Activated T-cell treated with anti-CD3 and anti-CD28 coated beads, Interleukin-2, amount 50 U/mL, for 72 hours (primary cell): Measurements from ENCODE around the gene FILIP1. TPM values are rescaled to one million over a fixed set of nuclear protein-coding genes. Genes with fewer than 3 reads are reported as not detected.

Experiments used
- ATAC-seq, 2 donors: fragments of 150-1000 bp; cut with Tn5 transposase; replicated peaks in 1 of 2; 2 replicates each; pipeline ENCODE4 v1.10.0; 2021; ENCODE audit warnings: moderate library complexity in 2 of 2, mild to moderate bottlenecking in 1 of 2
- DNase-seq, 2 donors: peaks; one replicate each; pipeline ENCODE4 v3.0.0; 2021 to 2022; ENCODE audit warnings: mixed read lengths in 1 of 2
- H3K27ac Mint-ChIP-seq: one replicate; pipeline ENCODE4 v1.8.0; 2022; ENCODE audit warnings: mild to moderate bottlenecking, moderate library complexity, mixed read lengths
- H3K27me3 Mint-ChIP-seq: one replicate; pipeline ENCODE4 v1.8.0; 2022; ENCODE audit warnings: low read depth, mixed read lengths
- H3K36me3 Mint-ChIP-seq, 2 donors: one replicate each; pipeline ENCODE4 v1.8.0; 2022; ENCODE audit warnings: mixed read lengths in 2 of 2, mild to moderate bottlenecking in 1 of 2; ENCODE audit not compliant: insufficient read depth in 2 of 2
- H3K4me1 Mint-ChIP-seq: one replicate; pipeline ENCODE4 v1.8.0; 2022; ENCODE audit warnings: low read depth, mixed read lengths
- H3K4me3 Mint-ChIP-seq, 2 donors: one replicate each; pipeline ENCODE4 v1.8.0; 2022; ENCODE audit warnings: mild to moderate bottlenecking in 2 of 2, mixed read lengths in 2 of 2, moderate library complexity in 2 of 2
- H3K9me3 Mint-ChIP-seq, 2 donors: one replicate each; pipeline ENCODE4 v1.8.0; 2022; ENCODE audit warnings: mixed read lengths in 2 of 2
- total RNA-seq, 2 donors: library from RNA; stranded (reverse); gene quantifications; one replicate each; pipeline ENCODE4 v1.2.3, GENCODE V29; 2022

Gene FILIP1
- total RNA-seq, 2 donors from 2014 or later: 0.05 TPM; not detected in 1

DNA sequence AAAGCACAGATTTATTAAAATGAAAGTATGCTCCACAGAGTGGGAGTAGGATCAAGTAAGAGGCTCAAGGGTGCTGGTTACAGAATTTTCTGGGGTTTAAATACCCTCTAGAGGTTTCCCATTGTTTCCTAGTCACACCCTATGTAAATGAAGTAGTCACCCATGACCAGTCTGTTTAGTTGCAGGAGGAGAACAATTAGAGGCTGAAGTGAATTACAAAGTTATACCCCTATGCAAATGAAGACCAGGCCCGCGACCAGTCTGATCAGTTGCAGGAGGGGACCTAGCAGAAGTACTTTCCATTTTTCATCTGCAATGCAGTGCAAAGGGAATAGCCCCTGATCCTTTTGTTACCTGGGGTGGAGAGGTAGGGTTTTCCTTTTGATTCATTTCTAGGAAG is 11.8 kb upstream of the FILIP1 start:
- ATAC-seq (no peak), DNase-seq (no peak)
- no peaks in the 10 kb centered on the region for H3K36me3 Mint-ChIP-seq
- no peak overlapping the region for H3K27ac Mint-ChIP-seq
- H3K4me3 Mint-ChIP-seq: no peak overlapping the region
- no peaks in the 10 kb centered on the region for H3K9me3 Mint-ChIP-seq
- no peaks in the 10 kb centered on the region for H3K27me3 Mint-ChIP-seq
- no peaks in the 10 kb centered on the region for H3K4me1 Mint-ChIP-seq

- DNase-seq (no peak), ATAC-seq (no peak)
- H3K27ac Mint-ChIP-seq: no peak overlapping the region
- H3K9me3 Mint-ChIP-seq: no peaks in the 10 kb centered on the region
- H3K4me3 Mint-ChIP-seq: no peak overlapping the region
- H3K36me3 Mint-ChIP-seq: no peaks in the 10 kb centered on the region
- H3K27me3 Mint-ChIP-seq: no peaks in the 10 kb centered on the region
- H3K4me1 Mint-ChIP-seq: no peaks in the 10 kb centered on the region
Observed at GRCh38 chr6:75504465-75505222, 11.0 kb upstream of the FILIP1 start.

DNA sequence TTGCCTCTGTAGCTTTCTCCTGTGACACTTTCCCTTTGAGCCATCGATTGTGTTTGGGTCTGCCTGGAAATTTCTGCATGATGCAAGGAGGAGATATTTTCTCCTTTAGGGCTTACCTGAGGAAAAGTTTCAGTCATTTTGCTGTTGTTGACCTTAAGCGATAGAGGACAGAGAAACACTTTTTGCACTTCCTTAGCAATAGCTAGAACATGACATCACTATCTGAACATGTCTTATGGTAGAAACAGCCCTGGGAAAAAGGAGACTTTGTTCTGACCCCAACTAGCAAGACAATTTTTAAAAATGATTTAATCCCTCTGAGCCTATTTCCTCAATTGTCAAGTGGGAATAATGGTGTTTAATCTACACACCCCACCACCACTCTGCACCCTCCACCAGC is 9.7 kb upstream of the FILIP1 start:
- no peaks in the 10 kb centered on the region for H3K4me1 Mint-ChIP-seq
- no peak overlapping the region for H3K4me3 Mint-ChIP-seq
- H3K36me3 Mint-ChIP-seq: no peaks in the 10 kb centered on the region
- H3K27me3 Mint-ChIP-seq: no peaks in the 10 kb centered on the region
- ATAC-seq (no peak), DNase-seq (no peak)
- H3K27ac Mint-ChIP-seq: no peak overlapping the region
- H3K9me3 Mint-ChIP-seq: no peaks in the 10 kb centered on the region

DNA sequence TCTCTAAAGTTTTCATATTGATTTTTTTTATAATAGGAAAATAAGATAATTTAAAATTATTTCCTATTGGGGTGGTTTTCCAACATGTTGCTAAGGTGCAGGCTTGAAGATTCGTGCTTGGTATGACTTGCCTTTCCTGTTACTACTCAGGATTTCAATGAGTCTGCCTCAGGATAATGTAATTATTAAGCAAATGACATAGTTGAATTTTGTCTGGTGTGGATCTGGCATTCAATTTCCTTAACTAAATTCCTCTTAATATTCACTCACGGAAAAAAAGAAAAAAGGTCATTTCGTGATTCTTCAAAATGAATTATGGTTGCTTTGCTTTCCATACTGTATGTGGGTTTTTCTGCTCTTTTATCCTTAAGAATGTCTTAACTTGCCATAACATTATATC is 9.3 kb upstream of the FILIP1 start:
- ATAC-seq (no peak), DNase-seq (no peak)
- Mint-ChIP-seq H3K9me3 (no peaks in the 10 kb centered on the region), H3K27me3 (peaks cover 2% of the 10 kb centered on the region), H3K27ac (no peak overlapping the region), H3K4me1 (no peaks in the 10 kb centered on the region), H3K4me3 (no peak overlapping the region), H3K36me3 (no peaks in the 10 kb centered on the region)

DNA sequence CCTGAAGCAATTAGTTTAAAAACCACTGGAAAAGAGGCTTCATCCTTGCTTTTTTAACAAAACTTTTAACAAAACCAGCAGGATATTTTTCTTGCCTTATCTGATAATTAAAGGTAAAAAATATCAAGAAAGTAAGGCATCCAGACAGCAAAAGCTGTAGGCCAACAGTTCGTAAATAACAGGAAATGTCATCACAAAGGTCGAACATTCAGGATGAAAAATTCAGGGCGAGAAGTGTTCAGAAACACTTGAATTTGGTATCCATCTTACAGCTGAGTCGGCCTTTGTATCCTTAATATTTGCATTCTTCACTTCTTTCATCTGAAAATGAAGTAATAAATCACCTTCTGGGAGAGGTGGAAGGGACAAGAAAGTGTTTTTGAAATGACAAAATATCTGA is 8.2 kb upstream of the FILIP1 start:
- Mint-ChIP-seq H3K27ac (no peak overlapping the region), H3K27me3 (peaks cover 6% of the 10 kb centered on the region), H3K4me1 (no peaks in the 10 kb centered on the region), H3K9me3 (no peaks in the 10 kb centered on the region), H3K4me3 (no peak overlapping the region), H3K36me3 (no peaks in the 10 kb centered on the region)
- DNase-seq: no peak
- ATAC-seq: no peak

DNA sequence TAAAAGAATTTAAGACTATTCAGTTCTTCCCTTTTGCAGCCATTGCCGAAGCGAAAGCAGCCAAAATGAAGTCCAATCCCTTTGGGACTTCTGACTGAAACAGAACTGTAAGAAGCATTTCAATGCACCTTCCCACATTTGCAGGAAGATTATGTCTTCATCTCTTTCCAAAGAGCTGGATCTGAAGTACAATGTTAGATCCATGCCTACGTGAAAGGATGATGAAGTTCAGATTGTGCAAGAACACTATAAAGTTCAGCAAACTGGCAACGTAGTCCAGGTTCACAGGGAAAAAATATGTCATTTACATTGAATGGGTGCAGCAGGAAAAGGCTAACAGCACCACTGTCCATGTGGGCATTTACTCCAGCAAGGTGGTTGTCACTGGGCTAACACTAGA is 6.0 kb upstream of the FILIP1 start:
- H3K36me3 Mint-ChIP-seq: no peaks in the 10 kb centered on the region
- H3K27me3 Mint-ChIP-seq: peaks cover 24% of the 10 kb centered on the region
- no peak overlapping the region for H3K27ac Mint-ChIP-seq
- DNase-seq (no peak), ATAC-seq (no peak)
- H3K4me1 Mint-ChIP-seq: peaks cover 6% of the 10 kb centered on the region
- no peaks in the 10 kb centered on the region for H3K9me3 Mint-ChIP-seq
- no peak overlapping the region for H3K4me3 Mint-ChIP-seq

DNA sequence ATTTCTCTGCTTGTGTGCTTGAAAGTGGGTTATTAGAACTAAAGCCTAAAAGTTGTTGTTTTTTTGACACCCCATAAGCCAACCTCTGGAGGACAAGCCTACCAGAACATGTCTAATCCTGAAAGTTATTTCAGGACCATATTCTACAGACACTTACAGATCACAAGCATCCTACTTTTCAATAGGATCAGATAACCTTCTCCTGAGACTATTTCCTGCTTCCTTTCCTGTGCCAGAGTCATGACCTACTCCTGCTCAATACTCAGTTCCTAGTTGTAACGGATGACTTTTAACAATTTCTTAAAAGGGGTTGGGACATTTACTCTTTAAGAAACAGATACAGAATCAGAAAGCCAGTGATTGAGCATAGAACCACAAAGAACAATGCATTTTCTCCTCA is 5.3 kb upstream of the FILIP1 start:
- DNase-seq: no peak
- H3K36me3 Mint-ChIP-seq: no peaks in the 10 kb centered on the region
- H3K4me3 Mint-ChIP-seq: no peak overlapping the region
- H3K27me3 Mint-ChIP-seq: peaks cover 32% of the 10 kb centered on the region
- no peaks in the 10 kb centered on the region for H3K9me3 Mint-ChIP-seq
- no peak for ATAC-seq
- peaks cover 6% of the 10 kb centered on the region for H3K4me1 Mint-ChIP-seq
- no peak overlapping the region for H3K27ac Mint-ChIP-seq

DNA sequence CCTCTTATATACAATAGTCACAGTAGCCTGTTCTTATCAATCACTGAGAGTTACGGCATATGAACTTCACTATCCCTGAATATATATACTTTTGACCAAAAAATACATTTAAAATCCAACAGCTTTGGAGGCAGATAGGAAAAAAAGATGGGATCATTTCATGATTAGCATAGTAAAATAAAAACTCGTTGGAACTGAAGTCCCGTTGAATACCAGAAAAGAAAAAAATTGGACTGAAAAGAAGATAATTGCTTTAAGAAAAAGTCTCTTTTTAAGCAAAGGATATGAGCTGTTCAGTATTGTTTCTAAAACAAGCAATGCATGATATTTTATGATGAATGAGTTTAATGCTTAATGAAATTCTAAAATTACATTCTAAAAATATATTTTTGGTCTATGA is 4.4 kb upstream of the FILIP1 start:
- H3K27ac Mint-ChIP-seq: no peak overlapping the region
- H3K4me3 Mint-ChIP-seq: no peak overlapping the region
- H3K9me3 Mint-ChIP-seq: no peaks in the 10 kb centered on the region
- peaks cover 40% of the 10 kb centered on the region for H3K27me3 Mint-ChIP-seq
- no peaks in the 10 kb centered on the region for H3K36me3 Mint-ChIP-seq
- peaks cover 6% of the 10 kb centered on the region for H3K4me1 Mint-ChIP-seq
- no peak for DNase-seq
- no peak for ATAC-seq

DNA sequence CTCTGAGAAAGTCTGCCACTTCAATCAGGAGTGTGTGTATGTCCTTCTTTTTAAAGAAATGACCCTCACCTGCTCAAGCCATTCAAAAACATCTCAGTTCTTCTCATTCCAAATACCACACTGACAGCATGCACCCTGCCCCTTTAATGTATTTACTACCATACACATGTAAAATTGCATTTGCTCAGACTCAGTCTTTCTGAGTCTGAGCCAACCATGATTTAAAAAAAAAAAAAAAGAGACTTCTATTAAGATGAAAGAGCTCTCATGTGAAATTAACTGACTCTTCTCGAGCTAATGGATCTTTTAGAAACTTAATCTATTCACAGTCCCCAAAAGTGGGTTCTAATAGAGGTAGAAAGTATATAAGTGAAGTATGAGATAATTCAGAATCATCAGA is 1.4 kb upstream of the FILIP1 start:
- H3K9me3 Mint-ChIP-seq: no peaks in the 10 kb centered on the region
- no peak overlapping the region for H3K4me3 Mint-ChIP-seq
- H3K27ac Mint-ChIP-seq: no peak overlapping the region
- peaks cover 68% of the 10 kb centered on the region for H3K27me3 Mint-ChIP-seq
- peaks cover 6% of the 10 kb centered on the region for H3K4me1 Mint-ChIP-seq
- no peaks in the 10 kb centered on the region for H3K36me3 Mint-ChIP-seq
- DNase-seq: no peak
- no peak for ATAC-seq

GRCh38 chr6:75494290-75494689 is 690 bp upstream of the FILIP1 start:
- Mint-ChIP-seq H3K9me3 (no peaks in the 10 kb centered on the region), H3K36me3 (no peaks in the 10 kb centered on the region), H3K4me1 (peaks cover 6% of the 10 kb centered on the region), H3K27ac (no peak overlapping the region), H3K27me3 (peaks cover 68% of the 10 kb centered on the region), H3K4me3 (no peak overlapping the region)
- no peak for DNase-seq
- no peak for ATAC-seq

GRCh38 chr6:75492386-75493153 is 1.0 kb downstream of the FILIP1 start:
- no peak for ATAC-seq
- no peak overlapping the region for H3K4me3 Mint-ChIP-seq
- H3K27ac Mint-ChIP-seq: no peak overlapping the region
- no peaks in the 10 kb centered on the region for H3K36me3 Mint-ChIP-seq
- H3K9me3 Mint-ChIP-seq: no peaks in the 10 kb centered on the region
- DNase-seq: no peak
- peaks cover 78% of the 10 kb centered on the region for H3K27me3 Mint-ChIP-seq
- peaks cover 6% of the 10 kb centered on the region for H3K4me1 Mint-ChIP-seq

GRCh38 chr6:75491291-75491690 is 2.3 kb downstream of the FILIP1 start:
- Mint-ChIP-seq H3K27me3 (peaks cover 79% of the 10 kb centered on the region), H3K9me3 (no peaks in the 10 kb centered on the region), H3K36me3 (no peaks in the 10 kb centered on the region), H3K4me1 (peaks cover 5% of the 10 kb centered on the region), H3K27ac (no peak overlapping the region), H3K4me3 (no peak overlapping the region)
- ATAC-seq (no peak), DNase-seq (no peak)

- Mint-ChIP-seq H3K9me3 (no peaks in the 10 kb centered on the region), H3K36me3 (no peaks in the 10 kb centered on the region), H3K27me3 (peaks cover 73% of the 10 kb centered on the region), H3K4me1 (no peaks in the 10 kb centered on the region), H3K27ac (no peak overlapping the region), H3K4me3 (no peak overlapping the region)
- no peak for DNase-seq
- ATAC-seq: no peak
Observed at GRCh38 chr6:75490706-75491105, 2.9 kb downstream of the FILIP1 start.

GRCh38 chr6:75489025-75489424 is 4.6 kb downstream of the FILIP1 start:
- H3K27ac Mint-ChIP-seq: no peak overlapping the region
- H3K4me1 Mint-ChIP-seq: no peaks in the 10 kb centered on the region
- H3K36me3 Mint-ChIP-seq: no peaks in the 10 kb centered on the region
- no peaks in the 10 kb centered on the region for H3K9me3 Mint-ChIP-seq
- H3K4me3 Mint-ChIP-seq: no peak overlapping the region
- ATAC-seq: no peak
- H3K27me3 Mint-ChIP-seq: peaks cover 57% of the 10 kb centered on the region
- no peak for DNase-seq
